ENCODE data around the gene RNF213.
"Not testable (repeated sequence)": the region's sequence is repeated elsewhere in the genome, so short reads cannot be mapped to it uniquely, and the experiment has no call there.

Gene RNF213

GRCh38 chr17:80270836-80271235, 10.2 kb downstream of the RNF213 start:
- peak; percentile 66 for DNase-seq (ENCODE audit: low spot score)

GRCh38 chr17:80272366-80272765, 11.7 kb downstream of the RNF213 start:
- no peak for DNase-seq (ENCODE audit: low spot score)

- no peak for DNase-seq (ENCODE audit: low spot score)
These were observed 13.7 kb downstream of the RNF213 start for GRCh38 chr17:80274331-80274730.

GRCh38 chr17:80274871-80275449, 14.3 kb downstream of the RNF213 start:
- no peak for DNase-seq (ENCODE audit: low spot score)

GRCh38 chr17:80275857-80276256, 15.2 kb downstream of the RNF213 start:
- not testable (repeated sequence) for DNase-seq (ENCODE audit: low spot score)

- DNase-seq (ENCODE audit: low spot score): no peak
These were observed 17.4 kb downstream of the RNF213 start for GRCh38 chr17:80277751-80278671.

GRCh38 chr17:80279895-80280294, 19.2 kb downstream of the RNF213 start:
- no peak for DNase-seq (ENCODE audit: low spot score)

- no peak for DNase-seq (ENCODE audit: low spot score)
These were observed 20.9 kb downstream of the RNF213 start for GRCh38 chr17:80281516-80281915.

- DNase-seq (ENCODE audit: low spot score): no peak
These were observed 22.6 kb downstream of the RNF213 start for GRCh38 chr17:80283116-80283852.

- no peak for DNase-seq (ENCODE audit: low spot score)
These were observed 24.0 kb downstream of the RNF213 start for GRCh38 chr17:80284631-80285030.

- DNase-seq (ENCODE audit: low spot score): no peak
These were observed 24.7 kb downstream of the RNF213 start for GRCh38 chr17:80285237-80285920.

GRCh38 chr17:80286638-80286960, 25.9 kb downstream of the RNF213 start:
- no peak for DNase-seq (ENCODE audit: low spot score)

GRCh38 chr17:80287038-80287437, 26.4 kb downstream of the RNF213 start:
- no peak for DNase-seq (ENCODE audit: low spot score)

- DNase-seq (ENCODE audit: low spot score): no peak
These were observed 27.3 kb downstream of the RNF213 start for GRCh38 chr17:80287806-80288567.

- no peak for DNase-seq (ENCODE audit: low spot score)
These were observed 29.0 kb downstream of the RNF213 start for GRCh38 chr17:80289616-80290015.

- no peak for DNase-seq (ENCODE audit: low spot score)
These were observed 29.5 kb downstream of the RNF213 start for GRCh38 chr17:80290156-80290555.

GRCh38 chr17:80291260-80291659, 30.6 kb downstream of the RNF213 start:
- no peak for DNase-seq (ENCODE audit: low spot score)

GRCh38 chr17:80291691-80292487, 31.2 kb downstream of the RNF213 start:
- DNase-seq (ENCODE audit: low spot score): no peak

GRCh38 chr17:80292521-80292971, 31.9 kb downstream of the RNF213 start:
- no peak for DNase-seq (ENCODE audit: low spot score)

GRCh38 chr17:80294210-80294609, 33.6 kb downstream of the RNF213 start:
- DNase-seq (ENCODE audit: low spot score): no peak

GRCh38 chr17:80294653-80295052, 34.0 kb downstream of the RNF213 start:
- no peak for DNase-seq (ENCODE audit: low spot score)
